Measurements from ENCODE around the gene SPAG9.
"Not testable (repeated sequence)": the region's sequence is repeated elsewhere in the genome, so short reads cannot be mapped to it uniquely, and the experiment has no call there.

SPAG9 gene

DNA sequence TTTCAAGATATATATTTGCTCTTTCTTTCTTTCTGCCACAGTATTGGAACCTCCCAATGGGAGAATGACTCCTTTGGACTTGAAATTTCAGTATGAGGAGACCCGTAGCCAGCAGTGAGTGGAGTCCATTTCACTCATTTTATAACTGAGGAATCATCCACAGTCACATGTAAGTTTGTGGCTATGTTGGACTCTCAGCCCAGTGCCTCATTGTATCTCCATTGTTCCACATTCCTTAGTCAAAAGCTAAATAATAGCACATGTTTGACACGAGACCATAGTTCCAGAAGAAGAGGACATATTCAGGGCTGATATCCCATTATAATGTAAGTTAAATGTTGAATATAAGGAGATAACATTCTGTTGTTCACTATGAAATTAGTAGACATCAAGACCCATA, 12.7 kb upstream of the SPAG9 start:
- DNase-seq (ENCODE audit: insufficient read length, low spot score) (no peak), FAIRE-seq (no peak)

DNA sequence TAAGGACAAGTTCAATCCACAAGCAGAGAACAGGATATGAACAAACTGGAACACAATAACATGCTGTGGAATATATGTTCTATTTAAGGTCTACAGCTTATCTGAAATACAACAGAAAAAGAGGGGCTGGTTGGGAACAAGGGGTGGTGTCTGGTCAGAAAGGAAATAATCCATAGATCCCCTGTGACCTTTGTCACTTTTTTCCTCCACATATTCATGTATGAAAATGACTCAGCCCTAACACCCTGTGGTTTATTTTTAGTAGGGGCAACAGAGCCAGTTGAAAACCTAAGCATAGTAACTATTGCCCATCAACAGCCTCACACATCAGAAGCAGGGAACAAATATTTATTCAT, 12.3 kb upstream of the SPAG9 start:
- FAIRE-seq, result no peak
- no peak for DNase-seq (ENCODE audit: insufficient read length, low spot score)

DNA sequence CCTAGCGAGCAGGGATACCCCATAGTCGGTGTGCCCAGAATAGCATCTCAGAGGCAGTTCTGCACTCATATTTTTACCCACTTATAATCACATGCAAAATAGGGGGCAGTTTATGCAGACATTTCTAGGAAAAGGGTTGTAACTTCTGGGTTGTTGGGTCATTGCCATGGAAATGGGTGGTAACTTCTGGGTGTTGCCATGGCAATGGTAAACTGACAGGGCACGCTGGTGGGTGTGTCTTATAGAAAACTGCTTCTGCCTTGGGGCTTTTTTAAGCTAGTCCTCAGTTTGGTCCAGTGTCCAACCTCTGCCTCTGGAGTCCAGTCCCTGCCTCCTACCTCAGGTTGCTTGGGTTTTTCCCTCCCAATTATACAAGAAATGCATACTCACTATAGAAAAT, 7.4 kb upstream of the SPAG9 start:
- FAIRE-seq (no peak), DNase-seq (ENCODE audit: insufficient read length, low spot score) (no peak)

DNA sequence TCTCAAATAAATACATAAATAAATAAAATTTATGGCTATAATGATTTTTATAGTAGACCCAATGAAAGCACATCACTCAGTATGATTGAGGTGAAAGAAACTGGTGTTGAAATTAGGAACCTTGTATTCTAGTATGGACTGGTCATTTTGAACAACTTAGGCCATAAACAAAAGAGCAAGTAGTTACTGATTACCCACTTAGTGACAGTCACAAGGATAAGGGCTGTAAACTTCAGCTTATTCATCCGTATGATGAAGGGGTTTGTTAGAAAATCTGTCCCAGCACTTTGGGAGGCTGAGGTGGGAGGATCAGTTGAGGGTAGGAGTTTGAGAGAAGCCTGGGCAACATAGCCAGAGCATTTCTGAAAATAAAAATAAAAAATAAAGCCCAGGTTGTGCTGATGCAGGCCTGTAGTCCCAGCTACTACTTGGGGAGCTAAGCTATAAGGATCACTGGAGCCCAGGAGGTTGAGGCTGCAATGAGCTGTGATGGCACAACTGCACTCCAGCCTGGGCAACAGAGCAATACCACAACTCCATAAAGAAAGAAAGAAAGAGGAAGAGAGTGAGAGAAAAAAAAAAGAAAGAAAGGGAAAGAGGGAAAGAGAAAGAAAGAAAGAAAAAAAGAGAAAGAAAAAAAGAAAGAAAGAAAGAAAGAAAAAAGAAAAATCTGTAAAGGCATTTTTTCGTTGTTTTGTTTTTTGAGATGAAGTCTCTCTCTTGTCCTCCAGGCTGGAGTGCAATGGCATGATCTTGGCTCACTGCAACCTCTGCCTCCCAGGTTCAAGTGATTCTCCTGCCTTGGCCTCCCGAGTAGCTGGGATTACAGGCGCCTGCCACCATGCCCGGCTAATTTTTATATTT, 4.2 kb upstream of the SPAG9 start:
- no peak for FAIRE-seq

DNA sequence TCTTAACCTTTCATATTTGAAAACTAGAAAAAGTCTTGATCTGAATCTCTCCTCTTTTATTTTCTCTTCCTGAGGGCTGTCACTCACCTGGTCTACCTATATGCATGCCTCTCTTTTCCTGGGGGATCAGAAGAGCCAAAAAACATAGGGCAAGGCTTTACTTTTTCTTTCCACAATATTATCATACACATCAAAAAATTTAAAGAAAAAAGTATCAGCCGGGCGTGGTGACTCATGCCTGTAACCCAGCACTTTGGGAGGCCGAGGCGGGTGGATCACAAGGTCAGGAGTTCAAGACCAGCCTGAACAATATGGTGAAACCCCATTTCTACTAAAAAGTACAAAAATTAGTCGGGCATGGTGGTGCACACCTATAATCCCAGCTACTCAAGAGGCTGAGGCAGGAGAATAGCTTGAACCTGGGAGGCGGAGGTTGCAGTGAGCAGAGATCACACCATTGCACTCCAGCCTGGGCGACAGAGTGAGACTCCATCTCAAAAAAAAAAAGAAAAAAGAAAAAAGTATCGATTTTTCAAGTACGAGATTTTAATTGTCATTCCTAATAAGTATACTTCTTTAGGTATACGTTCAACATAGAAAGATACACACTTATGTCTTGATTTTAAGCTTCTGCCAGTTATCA, 1.9 kb upstream of the SPAG9 start:
- not testable (repeated sequence) for DNase-seq (ENCODE audit: insufficient read length, low spot score); FAIRE-seq

More for the DNA sequence above, 4.2 kb upstream of the SPAG9 start:
- no peak for DNase-seq (ENCODE audit: insufficient read length, low spot score)

DNA sequence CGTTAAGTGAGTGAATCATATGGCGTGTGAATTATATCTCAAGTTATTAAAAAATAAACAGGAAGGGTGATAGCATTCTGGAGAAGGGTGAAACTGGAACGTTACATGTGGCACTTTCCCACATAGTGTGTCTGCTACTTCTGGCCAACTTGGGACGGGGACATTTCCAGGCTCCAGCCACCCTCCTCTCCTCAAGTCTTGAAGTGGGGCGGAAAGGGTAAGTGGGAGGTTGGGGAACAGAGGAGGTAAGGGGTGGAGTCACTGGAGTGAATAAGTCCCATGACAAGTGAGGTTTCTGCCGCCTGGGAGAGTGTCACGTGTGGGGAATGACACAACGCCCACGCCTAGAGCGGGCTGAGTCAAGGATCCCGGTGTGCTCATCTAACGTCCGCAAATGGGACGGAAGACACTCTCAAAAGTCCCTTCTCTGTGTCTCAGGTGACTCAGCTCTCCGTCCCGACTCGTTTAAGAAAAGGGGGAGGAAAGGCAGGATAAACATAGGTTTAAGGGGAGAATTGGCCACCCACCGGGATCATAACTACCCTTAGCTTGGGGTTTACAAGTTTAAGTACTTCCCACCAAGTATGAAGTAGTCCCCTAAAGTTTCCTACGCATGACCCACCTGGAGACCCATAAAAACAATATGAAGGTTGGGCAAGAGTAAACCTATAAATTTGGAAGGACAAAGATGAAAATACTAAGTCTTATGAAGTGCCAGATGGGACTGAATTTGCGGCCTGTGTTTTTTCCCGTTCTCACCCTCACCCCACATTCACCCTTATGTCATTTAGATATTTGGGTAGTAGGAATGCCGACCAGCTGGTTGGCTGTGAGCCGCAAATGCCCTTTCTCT, 1.2 kb upstream of the SPAG9 start:
- FAIRE-seq, result peak; percentile 80

DNA sequence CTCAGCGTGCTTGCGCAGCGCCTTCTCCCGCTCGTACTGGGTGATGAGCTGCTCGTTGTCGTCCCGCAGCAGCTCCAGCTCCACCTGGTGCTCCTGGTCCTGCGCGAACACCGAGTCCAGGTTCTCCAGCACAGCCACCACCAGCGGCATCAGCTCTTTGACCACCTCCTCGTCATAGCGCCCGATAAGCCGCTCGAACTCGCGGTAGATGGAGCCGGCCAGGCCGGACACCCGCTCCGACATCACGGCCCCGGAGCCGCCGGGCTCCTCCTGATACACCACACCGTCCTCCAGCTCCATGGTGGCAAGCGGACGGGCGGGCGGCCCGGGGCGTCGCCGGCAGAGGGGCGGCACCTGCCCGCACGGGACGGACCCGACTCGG, 320 bp downstream of the SPAG9 start:
- DNase-seq (ENCODE audit: insufficient read length, low spot score) (peak; percentile 41), FAIRE-seq (peak; percentile 55)

More for the DNA sequence above, 1.2 kb upstream of the SPAG9 start:
- peak; percentile 95 for DNase-seq (ENCODE audit: insufficient read length, low spot score)

DNA sequence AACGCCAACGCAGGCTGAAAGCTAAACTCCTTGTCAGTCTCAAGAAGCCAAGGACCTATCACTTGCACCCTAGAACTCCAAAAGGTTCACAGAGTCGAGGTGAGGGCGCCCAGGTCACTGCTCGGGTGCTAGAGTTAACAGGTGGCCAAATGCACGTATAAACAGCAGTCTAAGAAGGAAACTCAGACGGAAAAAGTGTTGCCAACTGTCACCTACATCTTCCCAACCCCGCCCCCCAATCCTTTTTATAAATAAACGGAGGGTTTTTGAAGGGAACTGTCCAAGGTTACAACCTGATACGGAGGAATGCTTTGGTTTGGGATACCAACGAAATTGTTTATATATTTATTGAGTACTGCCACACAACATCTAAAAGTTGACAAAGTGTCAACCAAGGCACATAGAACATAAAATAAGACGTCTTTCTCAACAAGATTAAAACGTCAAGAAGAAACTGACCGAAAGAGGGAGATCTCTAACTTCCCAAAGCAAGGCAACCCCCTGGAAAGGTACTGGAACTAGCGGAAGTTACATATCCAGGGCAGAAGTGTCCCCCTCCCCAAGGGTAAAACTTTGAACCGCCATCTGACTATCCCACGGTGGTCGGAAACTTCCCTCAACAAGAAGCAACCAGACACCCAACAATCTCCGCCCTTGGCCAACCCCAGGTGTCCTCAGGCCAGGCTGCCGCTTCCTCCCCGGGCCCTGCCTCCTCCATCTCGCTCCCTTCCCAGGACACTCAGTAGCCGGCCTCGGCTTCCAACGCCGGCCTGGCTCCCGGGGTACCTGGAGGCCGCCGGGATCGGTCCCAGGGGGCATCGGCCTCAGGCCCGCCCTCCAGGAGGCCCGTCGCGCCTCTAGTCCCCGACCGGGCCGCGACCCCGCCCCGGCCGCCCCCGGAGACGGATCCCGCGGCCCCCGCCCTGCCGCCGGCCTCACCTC, 982 bp downstream of the SPAG9 start:
- FAIRE-seq (peak; percentile 16), DNase-seq (ENCODE audit: insufficient read length, low spot score) (peak; percentile 53)

DNA sequence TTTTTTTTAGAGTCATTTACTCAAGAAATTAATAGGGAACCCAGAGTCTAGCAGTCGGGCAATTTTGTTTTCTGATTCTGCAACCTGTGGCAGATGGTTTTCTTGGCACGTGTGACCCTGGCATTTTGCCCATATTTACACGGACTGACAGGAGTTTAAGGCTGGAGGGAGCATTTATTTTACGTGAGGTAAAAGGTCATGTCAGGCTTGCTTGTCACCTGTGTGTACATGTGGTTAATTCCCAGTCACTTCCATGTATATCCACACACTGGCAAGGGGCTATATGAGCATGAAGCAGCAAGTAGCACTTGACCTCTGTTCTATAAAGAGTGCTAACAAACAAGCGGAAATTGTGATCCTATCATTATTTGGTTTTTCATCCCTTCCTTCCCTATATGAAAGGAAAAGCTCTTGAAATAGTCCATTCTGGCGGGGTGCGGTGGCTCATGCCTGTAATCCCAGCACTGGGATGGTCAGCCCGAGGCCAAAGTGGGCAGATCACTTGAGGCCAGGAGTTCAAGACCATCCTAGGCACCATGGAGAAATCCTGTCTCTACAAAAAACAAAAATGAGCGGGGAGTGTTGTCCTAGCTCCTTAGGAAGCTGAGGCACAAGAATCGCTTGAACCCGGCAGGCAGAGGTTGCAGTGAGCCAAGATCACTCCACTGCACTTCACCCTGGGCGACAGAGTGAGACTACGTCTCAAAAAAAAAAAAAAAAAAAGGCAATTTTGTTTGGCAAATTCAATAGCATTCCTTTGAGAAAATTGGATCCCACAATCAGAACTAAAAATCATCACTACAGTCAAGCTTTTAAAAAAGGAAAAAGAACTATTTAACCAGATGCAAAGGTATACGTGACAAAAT, 2.1 kb downstream of the SPAG9 start:
- DNase-seq (ENCODE audit: insufficient read length, low spot score) (no peak), FAIRE-seq (no peak)

DNA sequence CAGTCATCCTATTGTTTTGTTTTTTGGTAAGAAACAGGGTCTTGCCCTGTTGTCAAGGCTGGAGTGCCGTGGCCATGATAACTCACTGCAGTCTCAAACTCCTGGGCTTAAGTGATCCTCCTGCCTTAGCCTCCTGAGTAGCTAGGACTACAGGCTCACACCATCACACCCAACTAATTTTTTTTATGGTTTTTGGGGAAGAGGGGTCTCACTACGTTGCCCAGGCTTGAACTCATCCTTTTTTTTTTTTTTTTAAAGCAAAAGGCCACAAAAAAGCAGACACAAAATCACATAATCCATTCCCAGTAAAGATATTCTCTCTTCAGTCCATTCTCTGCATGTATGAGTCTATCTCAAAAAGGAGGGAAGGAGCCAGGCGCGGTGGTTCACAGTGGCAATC, 5.5 kb downstream of the SPAG9 start:
- FAIRE-seq (no peak), DNase-seq (ENCODE audit: insufficient read length, low spot score) (no peak)

DNA sequence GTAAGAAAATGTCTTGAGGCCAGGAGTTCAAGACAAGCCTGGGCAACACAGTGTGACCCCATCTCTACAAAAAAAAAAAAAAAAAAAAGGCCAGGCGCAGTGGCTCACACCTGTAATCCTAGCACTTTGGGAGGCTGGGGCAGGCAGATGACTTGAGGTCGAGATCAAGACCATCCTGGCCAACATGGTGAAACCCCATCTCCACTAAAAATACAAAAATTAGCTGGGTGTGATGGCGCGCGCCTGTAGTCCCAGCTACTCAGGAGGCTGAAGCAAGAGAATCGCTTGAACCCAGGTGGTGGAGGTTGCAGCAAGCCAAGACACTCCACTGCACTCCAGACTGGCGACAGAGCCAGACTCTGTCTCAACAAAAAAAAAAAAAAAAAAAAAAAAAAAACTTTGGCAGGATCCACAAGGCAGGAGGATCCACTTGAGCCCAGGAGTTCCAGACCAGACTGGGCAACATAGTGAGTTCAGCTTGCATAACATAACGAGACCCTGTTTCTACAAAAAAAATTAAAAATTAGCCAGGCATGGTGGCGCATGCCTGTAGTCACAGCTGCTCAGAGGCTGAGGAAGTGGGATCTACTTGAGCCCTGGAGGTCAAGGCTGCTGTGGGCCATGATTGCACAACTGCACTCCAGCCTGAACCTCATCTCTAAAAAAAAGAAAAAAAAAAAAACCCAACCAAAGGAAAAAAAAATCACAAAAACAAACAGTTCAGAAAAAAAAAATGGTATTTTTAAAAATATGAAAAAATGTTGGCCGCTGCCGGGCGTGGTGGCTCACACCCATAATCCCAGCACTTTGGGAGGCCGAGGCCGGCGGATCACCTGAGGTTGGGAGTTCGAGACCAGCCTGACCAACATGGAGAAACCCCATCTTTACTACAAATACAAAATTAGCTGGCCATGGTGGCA, 8.1 kb downstream of the SPAG9 start:
- not testable (repeated sequence) for DNase-seq (ENCODE audit: insufficient read length, low spot score); FAIRE-seq

DNA sequence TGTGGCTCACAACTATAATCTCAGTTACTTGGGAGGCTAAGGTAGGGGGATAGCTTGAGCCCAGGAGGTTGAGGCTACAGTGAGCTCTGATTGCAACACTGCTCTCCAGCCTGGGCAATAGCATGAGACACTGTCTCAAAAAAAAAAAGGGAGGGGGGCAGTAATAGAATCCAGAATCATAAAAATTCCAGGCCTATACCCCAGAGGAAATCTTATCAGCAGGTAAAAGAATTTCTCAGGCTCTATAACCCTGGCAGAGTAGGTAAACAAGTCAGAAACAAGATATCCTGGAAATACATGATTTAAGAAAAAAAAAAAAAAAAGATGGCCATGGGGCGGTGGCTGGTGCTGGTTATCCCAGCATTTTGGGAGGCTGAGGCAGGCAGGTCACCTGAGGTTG, 12.9 kb downstream of the SPAG9 start:
- no peak for DNase-seq (ENCODE audit: insufficient read length, low spot score)
- FAIRE-seq, result no peak

DNA sequence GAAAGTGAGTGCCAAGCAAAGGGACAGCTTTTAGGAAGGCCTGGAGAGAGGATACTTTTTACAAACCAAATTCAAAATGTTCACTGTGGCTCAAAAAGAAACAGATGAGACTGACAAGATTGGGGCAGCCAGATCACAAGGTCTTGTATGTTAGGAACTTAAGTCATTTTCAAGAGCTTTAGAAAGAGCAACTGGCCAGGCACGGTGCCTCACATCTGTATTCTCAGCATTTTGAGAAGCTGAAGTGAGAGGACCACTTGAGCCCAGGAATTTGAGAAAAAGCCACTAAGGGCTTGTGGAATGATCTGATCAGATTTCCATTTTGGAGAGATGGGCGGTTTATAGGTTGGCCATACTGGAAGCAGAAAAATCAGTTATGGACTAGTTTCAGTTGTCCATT, 17.2 kb downstream of the SPAG9 start:
- no peak for DNase-seq (ENCODE audit: insufficient read length, low spot score)
- no peak for FAIRE-seq

DNA sequence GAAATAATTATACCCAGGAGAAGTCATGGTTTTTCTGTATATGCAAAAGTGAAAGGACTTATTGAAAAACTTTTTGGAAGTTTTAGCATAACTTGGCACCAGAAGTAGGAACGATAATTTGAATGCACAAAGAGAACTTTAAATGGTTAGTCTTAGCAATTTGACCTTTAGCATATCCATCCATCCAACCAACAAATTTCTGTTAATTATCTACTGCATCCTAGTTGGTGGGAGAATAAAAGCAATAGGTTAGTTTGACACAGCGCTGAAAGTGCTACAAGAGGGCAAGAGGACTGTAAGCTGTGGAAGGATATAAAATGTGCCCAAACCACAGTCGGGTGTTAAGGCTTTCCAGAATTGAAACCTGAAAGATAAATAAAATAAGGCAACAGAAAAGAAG, 17.6 kb downstream of the SPAG9 start:
- FAIRE-seq (no peak), DNase-seq (ENCODE audit: insufficient read length, low spot score) (no peak)

DNA sequence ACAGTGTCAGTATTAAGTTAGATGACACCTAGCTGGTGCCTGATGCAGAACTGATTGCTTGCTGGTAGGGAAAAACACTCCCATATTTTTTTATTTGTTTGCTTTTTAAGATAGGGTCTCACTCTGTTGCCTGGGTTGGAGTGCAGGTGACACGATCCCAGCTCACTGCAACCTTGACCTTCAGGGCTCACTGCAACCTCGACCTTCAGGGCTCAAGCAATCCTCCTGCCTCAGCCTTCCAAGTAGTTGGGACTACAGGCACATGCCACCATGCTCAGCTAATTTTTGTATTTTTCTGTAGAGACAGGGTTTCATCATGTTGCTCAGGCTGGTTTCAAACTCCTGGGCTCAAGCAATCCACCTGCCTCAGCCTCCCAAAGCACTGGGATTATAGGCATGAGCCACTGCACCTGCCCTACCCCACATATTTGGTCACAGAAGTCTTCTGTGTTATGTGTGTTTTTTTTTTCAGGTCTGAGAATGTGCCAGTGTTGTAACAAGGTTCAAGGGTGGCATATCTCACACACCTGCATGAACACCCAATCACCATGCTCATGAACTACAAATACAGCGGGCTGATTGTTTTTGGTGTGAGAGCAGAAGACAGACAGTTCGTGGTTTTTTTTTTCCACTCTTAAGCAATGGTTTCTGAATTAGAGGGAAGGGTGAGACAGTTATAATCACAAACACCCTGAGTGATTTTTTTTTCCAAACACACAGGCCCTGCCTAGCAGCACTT, 22.8 kb downstream of the SPAG9 start:
- no peak for FAIRE-seq
- no peak for DNase-seq (ENCODE audit: insufficient read length, low spot score)

DNA sequence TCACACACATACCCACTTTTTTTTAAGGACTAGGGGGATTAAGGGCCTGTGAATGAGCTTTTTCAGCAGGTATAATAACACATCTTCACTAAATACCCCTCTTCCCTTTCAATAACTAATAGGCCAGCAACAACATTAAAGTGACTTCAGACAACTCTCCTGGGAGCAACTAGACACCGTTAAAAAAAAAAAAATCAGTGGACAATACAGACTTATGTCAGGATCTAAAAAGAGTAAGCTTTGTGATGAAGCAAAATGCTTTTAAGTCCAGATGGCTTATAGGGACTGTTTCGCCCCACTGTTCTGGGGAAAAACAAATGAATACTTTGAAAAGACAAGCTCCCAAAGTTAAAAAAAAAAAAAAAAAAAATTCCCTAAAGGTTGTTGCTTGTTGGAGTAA, 29.0 kb downstream of the SPAG9 start:
- FAIRE-seq, result no peak
- no peak for DNase-seq (ENCODE audit: insufficient read length, low spot score)

DNA sequence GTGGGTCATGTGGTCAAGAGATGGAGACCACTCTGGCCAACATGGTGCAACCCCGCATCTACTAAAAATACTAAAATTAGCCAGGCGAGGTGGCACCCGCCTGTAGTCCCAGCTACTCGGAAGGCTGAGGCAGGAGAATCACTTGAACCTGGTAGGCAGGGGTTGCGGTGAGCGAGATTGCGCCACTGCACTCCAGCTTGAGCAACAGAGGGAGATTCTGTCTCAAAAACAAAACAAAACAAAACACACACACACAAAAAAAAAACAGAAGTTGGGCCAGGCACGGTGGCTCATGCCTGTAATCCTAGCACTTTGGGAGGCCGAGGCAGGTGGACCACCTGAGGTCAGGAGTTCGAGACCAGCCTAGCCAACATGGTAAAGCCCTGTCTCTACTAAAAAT, 31.8 kb downstream of the SPAG9 start:
- not testable (repeated sequence) for DNase-seq (ENCODE audit: insufficient read length, low spot score); FAIRE-seq

DNA sequence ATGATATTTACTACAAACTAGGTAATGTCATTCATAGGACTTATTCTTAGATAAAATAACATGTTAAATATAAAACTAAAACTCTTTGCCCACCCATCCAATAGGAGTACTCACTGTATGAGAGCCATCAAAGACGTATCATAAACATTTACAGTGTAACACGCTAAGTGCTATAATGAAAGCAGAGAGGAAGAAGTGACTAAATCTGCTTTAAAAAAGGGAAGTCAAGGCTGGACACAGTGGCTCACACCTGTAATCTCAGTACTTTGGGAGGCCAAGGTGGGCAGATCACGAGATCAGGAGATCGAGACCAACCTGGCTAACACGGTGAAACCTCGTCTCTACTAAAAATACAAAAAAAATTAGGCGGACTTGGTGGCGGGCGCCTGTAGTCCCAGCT, 32.4 kb downstream of the SPAG9 start:
- FAIRE-seq, result no peak
- no peak for DNase-seq (ENCODE audit: insufficient read length, low spot score)

Measured in HTR-8/SVneo (cell line).